GM18507 (cell line): ENCODE data around the gene B9D1.

Source experiments
- DNase-seq: peaks from one replicate; pipeline ENCODE4 v3.0.0; 2011; ENCODE audit warnings: low read depth; ENCODE audit not compliant: insufficient read length; ENCODE audit errors: extremely low spot score
- FAIRE-seq: peaks from 2 replicates; lab custom pipeline; 2011; peaks lifted over from hg19 to GRCh38; lab: Jason Lieb, UNC

The B9D1 gene

GRCh38 chr17:19329136-19329535 is 33.4 kb downstream of the B9D1 start:
- no peak for FAIRE-seq
- DNase-seq, result no peak

- DNase-seq, result no peak
- FAIRE-seq, result no peak
Measured at GRCh38 chr17:19328441-19329061, 34.0 kb downstream of the B9D1 start.

- DNase-seq, result no peak
- no peak for FAIRE-seq
Measured at GRCh38 chr17:19327031-19327783, 35.3 kb downstream of the B9D1 start.

GRCh38 chr17:19325542-19325941 is 37.0 kb downstream of the B9D1 start:
- FAIRE-seq (no peak), DNase-seq (no peak)

GRCh38 chr17:19322861-19323260 is 39.7 kb downstream of the B9D1 start:
- no peak for FAIRE-seq
- DNase-seq, result no peak

GRCh38 chr17:19322129-19322505 is 40.4 kb downstream of the B9D1 start:
- FAIRE-seq (no peak), DNase-seq (no peak)

- no peak for FAIRE-seq
Measured at GRCh38 chr17:19321481-19322128, 40.9 kb downstream of the B9D1 start.

GRCh38 chr17:19320876-19321275 is 41.6 kb downstream of the B9D1 start:
- DNase-seq (no peak), FAIRE-seq (no peak)

More at GRCh38 chr17:19321481-19322128, 40.9 kb downstream of the B9D1 start:
- no peak for DNase-seq

- DNase-seq (no peak), FAIRE-seq (no peak)
Measured at GRCh38 chr17:19319771-19320505, 42.6 kb downstream of the B9D1 start.

GRCh38 chr17:19318611-19319010 is 43.9 kb downstream of the B9D1 start:
- no peak for FAIRE-seq

GRCh38 chr17:19317359-19318095 is 45.0 kb downstream of the B9D1 start:
- DNase-seq (peak; percentile 65), FAIRE-seq (peak; percentile 77)

More at GRCh38 chr17:19318611-19319010, 43.9 kb downstream of the B9D1 start:
- DNase-seq, result no peak

GRCh38 chr17:19316761-19317358 is 45.7 kb downstream of the B9D1 start:
- no peak for FAIRE-seq

GRCh38 chr17:19315104-19315503 is 47.4 kb downstream of the B9D1 start:
- FAIRE-seq, result no peak
- DNase-seq, result no peak

More at GRCh38 chr17:19316761-19317358, 45.7 kb downstream of the B9D1 start:
- DNase-seq, result no peak

- no peak for FAIRE-seq
- no peak for DNase-seq
Measured at GRCh38 chr17:19313746-19314651, 48.5 kb downstream of the B9D1 start.

- DNase-seq (no peak), FAIRE-seq (no peak)
Measured at GRCh38 chr17:19313066-19313745, 49.3 kb downstream of the B9D1 start.

- FAIRE-seq (no peak), DNase-seq (no peak)
Measured at GRCh38 chr17:19312406-19312805, 50.1 kb downstream of the B9D1 start.

GRCh38 chr17:19311421-19312215 is 50.9 kb downstream of the B9D1 start:
- DNase-seq (no peak), FAIRE-seq (no peak)
